ENCODE data around the gene HK1. TPM values are rescaled to one million over a fixed set of nuclear protein-coding genes. Genes with fewer than 3 reads are reported as not detected.
"Not testable (repeated sequence)": the region's sequence is repeated elsewhere in the genome, so short reads cannot be mapped to it uniquely, and the experiment has no call there.

The HK1 gene
- total and polyA plus RNA-seq, 4 donors, result 53.9 to 144 (median 126) TPM

- H3K9me3 ChIP-seq (ENCODE audit: control insufficient read depth, insufficient read depth, low read length); H3K27me3 ChIP-seq (ENCODE audit: control insufficient read depth, insufficient read depth, low read length); H3K4me3 ChIP-seq (ENCODE audit: low read depth, low read length); H3K27ac ChIP-seq (ENCODE audit: low read depth, low read length); H3K36me3 ChIP-seq (ENCODE audit: control insufficient read depth, insufficient read depth, low read length); DNase-seq (ENCODE audit: low read depth in 4 of 6, low spot score in 6 of 6): not testable (repeated sequence)
- peaks cover 44% of the 10 kb centered on the region for H3K4me1 ChIP-seq (ENCODE audit: control insufficient read depth, insufficient read depth, low read length)
- WGBS (ENCODE audit: insufficient coverage), result 80% methylated on average over 1 of the region's 7 CpGs
Observed at GRCh38 chr10:69322346-69322745, 44.0 kb downstream of the HK1 start.

- Histone ChIP-seq H3K4me1 (ENCODE audit: control insufficient read depth, insufficient read depth, low read length) (peaks cover 49% of the 10 kb centered on the region), H3K27ac (ENCODE audit: low read depth, low read length) (no peak overlapping the region)
- 67% methylated on average over 1 of the region's 2 CpGs for WGBS (ENCODE audit: insufficient coverage)
Observed at GRCh38 chr10:69323622-69324021, 45.3 kb downstream of the HK1 start.

GRCh38 chr10:69324583-69324982 lies 46.3 kb downstream of the HK1 start:
- WGBS (ENCODE audit: insufficient coverage), result no CpG with 5 or more reads among the region's 1 CpG
- DNase-seq (ENCODE audit: low read depth in 4 of 6, low spot score in 6 of 6), result no peak
- H3K36me3 ChIP-seq (ENCODE audit: control insufficient read depth, insufficient read depth, low read length), result peaks cover 5% of the 10 kb centered on the region
- H3K4me3 ChIP-seq (ENCODE audit: low read depth, low read length), result no peak overlapping the region
- no peaks in the 10 kb centered on the region for H3K9me3 ChIP-seq (ENCODE audit: control insufficient read depth, insufficient read depth, low read length)
- no peak overlapping the region for H3K27ac ChIP-seq (ENCODE audit: low read depth, low read length)
- H3K4me1 ChIP-seq (ENCODE audit: control insufficient read depth, insufficient read depth, low read length), result peaks cover 43% of the 10 kb centered on the region
- H3K27me3 ChIP-seq (ENCODE audit: control insufficient read depth, insufficient read depth, low read length), result no peaks in the 10 kb centered on the region

More at GRCh38 chr10:69323622-69324021, 45.3 kb downstream of the HK1 start:
- H3K4me3 ChIP-seq (ENCODE audit: low read depth, low read length), result no peak overlapping the region
- no peaks in the 10 kb centered on the region for H3K9me3 ChIP-seq (ENCODE audit: control insufficient read depth, insufficient read depth, low read length)
- DNase-seq (ENCODE audit: low read depth in 4 of 6, low spot score in 6 of 6), result no peak
- peaks cover 3% of the 10 kb centered on the region for H3K36me3 ChIP-seq (ENCODE audit: control insufficient read depth, insufficient read depth, low read length)
- no peaks in the 10 kb centered on the region for H3K27me3 ChIP-seq (ENCODE audit: control insufficient read depth, insufficient read depth, low read length)

GRCh38 chr10:69325637-69326523 lies 47.6 kb downstream of the HK1 start:
- not testable (repeated sequence) for H3K27me3 ChIP-seq (ENCODE audit: control insufficient read depth, insufficient read depth, low read length); H3K36me3 ChIP-seq (ENCODE audit: control insufficient read depth, insufficient read depth, low read length); H3K27ac ChIP-seq (ENCODE audit: low read depth, low read length); H3K9me3 ChIP-seq (ENCODE audit: control insufficient read depth, insufficient read depth, low read length); H3K4me3 ChIP-seq (ENCODE audit: low read depth, low read length)
- peak in 1 of 6 donors; percentile 82 for DNase-seq (ENCODE audit: low read depth in 4 of 6, low spot score in 6 of 6)
- WGBS (ENCODE audit: insufficient coverage), result 65% methylated on average over 12 of the region's 24 CpGs
- peaks cover 30% of the 10 kb centered on the region for H3K4me1 ChIP-seq (ENCODE audit: control insufficient read depth, insufficient read depth, low read length)

GRCh38 chr10:69326692-69327091 lies 48.4 kb downstream of the HK1 start:
- Histone ChIP-seq H3K9me3 (ENCODE audit: control insufficient read depth, insufficient read depth, low read length) (no peaks in the 10 kb centered on the region), H3K36me3 (ENCODE audit: control insufficient read depth, insufficient read depth, low read length) (peaks cover 3% of the 10 kb centered on the region), H3K4me1 (ENCODE audit: control insufficient read depth, insufficient read depth, low read length) (peaks cover 22% of the 10 kb centered on the region), H3K27ac (ENCODE audit: low read depth, low read length) (no peak overlapping the region), H3K4me3 (ENCODE audit: low read depth, low read length) (no peak overlapping the region), H3K27me3 (ENCODE audit: control insufficient read depth, insufficient read depth, low read length) (no peaks in the 10 kb centered on the region)
- no CpG with 5 or more reads among the region's 3 CpGs for WGBS (ENCODE audit: insufficient coverage)
- DNase-seq (ENCODE audit: low read depth in 4 of 6, low spot score in 6 of 6), result no peak

- WGBS (ENCODE audit: insufficient coverage), result 44% methylated on average over 22 of the region's 23 CpGs
- no peak overlapping the region for H3K27ac ChIP-seq (ENCODE audit: low read depth, low read length)
Observed at GRCh38 chr10:69327463-69328379, 49.4 kb downstream of the HK1 start.

GRCh38 chr10:69328380-69328735 lies 50.1 kb downstream of the HK1 start:
- peak in 1 of 6 donors; percentile 68 for DNase-seq (ENCODE audit: low read depth in 4 of 6, low spot score in 6 of 6)
- H3K9me3 ChIP-seq (ENCODE audit: control insufficient read depth, insufficient read depth, low read length), result no peaks in the 10 kb centered on the region
- peaks cover 31% of the 10 kb centered on the region for H3K4me1 ChIP-seq (ENCODE audit: control insufficient read depth, insufficient read depth, low read length)
- 30% methylated on average over 2 of the region's 8 CpGs for WGBS (ENCODE audit: insufficient coverage)
- H3K4me3 ChIP-seq (ENCODE audit: low read depth, low read length), result no peak overlapping the region
- no peaks in the 10 kb centered on the region for H3K27me3 ChIP-seq (ENCODE audit: control insufficient read depth, insufficient read depth, low read length)
- H3K36me3 ChIP-seq (ENCODE audit: control insufficient read depth, insufficient read depth, low read length), result peaks cover 3% of the 10 kb centered on the region
- no peak overlapping the region for H3K27ac ChIP-seq (ENCODE audit: low read depth, low read length)

More at GRCh38 chr10:69327463-69328379, 49.4 kb downstream of the HK1 start:
- DNase-seq (ENCODE audit: low read depth in 4 of 6, low spot score in 6 of 6), result peak in 2 of 6 donors; percentile 66 to 80
- Histone ChIP-seq H3K27me3 (ENCODE audit: control insufficient read depth, insufficient read depth, low read length) (no peaks in the 10 kb centered on the region), H3K4me3 (ENCODE audit: low read depth, low read length) (no peak overlapping the region), H3K36me3 (ENCODE audit: control insufficient read depth, insufficient read depth, low read length) (peaks cover 3% of the 10 kb centered on the region), H3K4me1 (ENCODE audit: control insufficient read depth, insufficient read depth, low read length) (peaks cover 25% of the 10 kb centered on the region), H3K9me3 (ENCODE audit: control insufficient read depth, insufficient read depth, low read length) (no peaks in the 10 kb centered on the region)

- not testable (repeated sequence) for H3K27me3 ChIP-seq (ENCODE audit: control insufficient read depth, insufficient read depth, low read length); DNase-seq (ENCODE audit: low read depth in 4 of 6, low spot score in 6 of 6); H3K27ac ChIP-seq (ENCODE audit: low read depth, low read length); H3K4me3 ChIP-seq (ENCODE audit: low read depth, low read length); H3K36me3 ChIP-seq (ENCODE audit: control insufficient read depth, insufficient read depth, low read length); H3K9me3 ChIP-seq (ENCODE audit: control insufficient read depth, insufficient read depth, low read length)
- WGBS (ENCODE audit: insufficient coverage), result 100% methylated on average over 1 of the region's 2 CpGs
- peaks cover 34% of the 10 kb centered on the region for H3K4me1 ChIP-seq (ENCODE audit: control insufficient read depth, insufficient read depth, low read length)
Observed at GRCh38 chr10:69328888-69329287, 50.6 kb downstream of the HK1 start.

- Histone ChIP-seq H3K4me3 (ENCODE audit: low read depth, low read length) (no peak overlapping the region), H3K27ac (ENCODE audit: low read depth, low read length) (no peak overlapping the region), H3K4me1 (ENCODE audit: control insufficient read depth, insufficient read depth, low read length) (peaks cover 42% of the 10 kb centered on the region), H3K9me3 (ENCODE audit: control insufficient read depth, insufficient read depth, low read length) (no peaks in the 10 kb centered on the region), H3K36me3 (ENCODE audit: control insufficient read depth, insufficient read depth, low read length) (peaks cover 7% of the 10 kb centered on the region), H3K27me3 (ENCODE audit: control insufficient read depth, insufficient read depth, low read length) (no peaks in the 10 kb centered on the region)
- WGBS (ENCODE audit: insufficient coverage), result no CpG with 5 or more reads among the region's 3 CpGs
- no peak for DNase-seq (ENCODE audit: low read depth in 4 of 6, low spot score in 6 of 6)
Observed at GRCh38 chr10:69329721-69330178, 51.5 kb downstream of the HK1 start.
